AG04450 (cell line): ENCODE results near the gene SIRPB1. TPM values are rescaled to one million over a fixed set of nuclear protein-coding genes. Genes with fewer than 3 reads are reported as not detected.
"Not testable (repeated sequence)": the region's sequence is repeated elsewhere in the genome, so short reads cannot be mapped to it uniquely, and the experiment has no call there.

Experiments used
- CTCF ChIA-PET: fragments of 300-600, 350-600 bp; formaldehyde crosslinking; extraction: SDS; loops from one replicate; lab custom pipeline; 2022; ENCODE audit warnings: antibody characterized with exemption, inconsistent platforms; lab: Charles Lee
- POLR2A ChIA-PET: fragments of 350-600 bp; formaldehyde crosslinking; extraction: SDS; loops from one replicate; lab custom pipeline; 2021; ENCODE audit warnings: antibody characterized with exemption, inconsistent platforms; lab: Yijun Ruan, JAX
- DNase-seq: peaks from one replicate; pipeline ENCODE4 v3.0.0-alpha.2; 2011; ENCODE audit warnings: low read depth, low spot score
- H3K27ac ChIP-seq: one replicate; pipeline ENCODE4 v1.5.1; 2012; ENCODE audit warnings: low read depth, low read length, control low read depth
- H3K27me3 ChIP-seq: one replicate; pipeline ENCODE4 v1.6.0; 2012; ENCODE audit warnings: low read length; ENCODE audit not compliant: control insufficient read depth, insufficient read depth
- H3K4me3 ChIP-seq: 2 replicates; pipeline ENCODE4 v1.5.1; 2011; ENCODE audit warnings: mild to moderate bottlenecking, low read depth, low read length, control low read depth
- H3K9me3 ChIP-seq: 2 replicates; pipeline ENCODE4 v1.5.1; 2012; ENCODE audit warnings: low read length; ENCODE audit not compliant: control insufficient read depth, insufficient read depth
- CTCF ChIP-seq: IDR thresholded peaks from 2 replicates; pipeline ENCODE4 v1.5.1; 2011; ENCODE audit warnings: low read depth, low read length, control low read depth, inconsistent platforms
- polyA plus RNA-seq: library from polyadenylated mRNA; depleted of rRNA; stranded (reverse); fragments of >200 nt; gene quantifications from 2 replicates; pipeline ENCODE4 v1.2.3, GENCODE V29; 2011

Gene SIRPB1
- polyA plus RNA-seq, 1 experiment = not detected

- POLR2A ChIA-PET = no interaction called here
- Histone ChIP-seq H3K4me3 (no peak overlapping the region), H3K27ac (no peak overlapping the region), H3K9me3 (no peaks in the 10 kb centered on the region), H3K27me3 (no peaks in the 10 kb centered on the region)
- DNase-seq = no peak
- CTCF ChIA-PET = no interaction called here
- TF ChIP-seq CTCF = no peak
These were observed 31.0 kb downstream of the SIRPB1 start for GRCh38 chr20:1588533-1589460.

DNA sequence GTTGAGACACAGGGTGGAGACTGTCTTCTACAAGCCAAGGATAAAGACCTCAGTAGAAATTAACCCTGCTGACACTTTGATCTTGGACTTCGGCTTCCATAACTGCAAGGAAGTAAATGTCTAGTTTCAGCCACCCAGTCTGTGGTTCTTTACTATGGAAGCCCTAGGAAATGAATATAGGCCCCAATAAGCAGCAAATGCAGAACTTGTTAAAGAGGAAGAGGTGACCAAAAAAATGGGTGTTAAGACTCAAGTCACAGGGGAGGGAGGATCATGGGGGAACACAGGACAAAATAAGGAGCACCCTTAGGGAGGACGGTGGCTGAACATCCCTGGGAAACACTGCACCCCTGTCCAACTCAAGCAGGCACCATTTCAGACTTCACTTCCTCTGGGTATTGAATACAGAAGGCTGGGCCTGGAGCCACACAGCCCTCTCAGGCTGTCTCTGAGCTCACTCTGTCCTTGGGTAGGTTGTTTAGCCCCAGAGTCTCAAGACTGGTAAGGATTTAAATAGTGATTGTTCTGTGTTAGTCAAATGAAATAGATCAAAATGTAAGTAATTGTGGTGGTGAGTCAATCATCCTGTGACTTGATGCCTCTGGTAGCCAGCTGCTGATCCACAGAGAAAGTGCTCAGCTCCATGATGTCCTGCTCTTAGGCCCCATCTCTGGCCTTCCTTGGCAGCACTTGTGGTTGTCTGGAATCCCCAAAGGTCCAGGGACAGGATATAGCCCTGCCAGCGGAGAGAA, 31.9 kb downstream of the SIRPB1 start:
- Histone ChIP-seq H3K27me3 (no peaks in the 10 kb centered on the region), H3K27ac (no peak overlapping the region), H3K4me3 (no peak overlapping the region), H3K9me3 (no peaks in the 10 kb centered on the region)
- DNase-seq = no peak
- no peak for TF ChIP-seq CTCF
- ChIA-PET CTCF (no interaction called here), POLR2A (no interaction called here)

- ChIA-PET CTCF (no interaction called here), POLR2A (no interaction called here)
- no peak for DNase-seq
- Histone ChIP-seq H3K9me3 (no peaks in the 10 kb centered on the region), H3K4me3 (no peak overlapping the region), H3K27ac (no peak overlapping the region), H3K27me3 (no peaks in the 10 kb centered on the region)
- TF ChIP-seq CTCF = no peak
These were observed 40.3 kb downstream of the SIRPB1 start for GRCh38 chr20:1579488-1579887.

DNA sequence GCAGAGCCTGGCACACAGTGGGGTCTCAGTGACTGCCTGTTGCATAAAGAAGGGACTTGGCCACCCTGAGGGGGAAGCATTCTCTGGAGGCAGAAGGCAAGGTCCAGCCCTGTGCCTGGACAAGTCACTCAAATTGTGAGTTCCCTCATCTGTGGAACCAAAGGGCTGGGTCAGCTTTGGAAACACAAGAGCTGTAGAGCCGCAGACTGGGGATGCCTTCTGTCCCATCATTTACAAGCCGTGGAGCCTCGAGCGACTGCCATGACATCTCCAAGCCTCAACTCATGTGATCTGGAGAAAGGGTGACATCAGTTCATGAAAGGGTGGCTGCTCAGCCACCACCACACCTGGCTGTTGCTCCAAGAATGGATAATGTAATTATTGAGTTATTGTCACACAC, 41.9 kb downstream of the SIRPB1 start:
- CTCF ChIA-PET = no interaction called here
- H3K4me3 ChIP-seq = no peak overlapping the region
- no peaks in the 10 kb centered on the region for H3K9me3 ChIP-seq
- no peak overlapping the region for H3K27ac ChIP-seq
- H3K27me3 ChIP-seq = no peaks in the 10 kb centered on the region
- POLR2A ChIA-PET = no interaction called here
- no peak for DNase-seq
- no peak for TF ChIP-seq CTCF

DNA sequence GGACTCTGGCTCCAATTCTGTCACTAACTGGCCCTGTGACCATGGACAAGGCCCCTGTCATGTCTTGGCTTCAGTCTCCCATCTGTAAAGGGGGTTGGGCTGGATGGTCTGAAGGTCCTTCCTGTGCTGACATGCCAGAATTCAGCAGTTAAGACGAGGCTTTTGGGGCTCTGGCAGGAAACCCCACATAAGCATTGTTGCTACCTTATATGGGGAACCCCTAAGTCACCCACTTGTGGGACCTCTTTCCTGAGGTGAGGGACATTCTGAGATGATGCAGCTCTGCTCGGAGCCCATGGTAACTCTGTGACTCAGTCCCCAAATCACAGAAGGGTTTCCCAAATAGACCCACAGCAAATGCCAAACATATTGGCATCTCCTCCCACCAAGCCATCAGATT, 42.5 kb downstream of the SIRPB1 start:
- H3K27me3 ChIP-seq, POLR2A ChIA-PET, H3K27ac ChIP-seq, H3K9me3 ChIP-seq, H3K4me3 ChIP-seq, DNase-seq, CTCF ChIA-PET: not testable (repeated sequence)
